AG04450 (cell line): ENCODE measurements around the gene DHX58. TPM values are rescaled to one million over a fixed set of nuclear protein-coding genes. Genes with fewer than 3 reads are reported as not detected.

Experiments used
- CTCF ChIA-PET: fragments of 300-600, 350-600 bp; formaldehyde crosslinking; extraction: SDS; loops from one replicate; lab custom pipeline; 2022; ENCODE audit warnings: antibody characterized with exemption, inconsistent platforms; lab: Charles Lee
- POLR2A ChIA-PET: fragments of 350-600 bp; formaldehyde crosslinking; extraction: SDS; loops from one replicate; lab custom pipeline; 2021; ENCODE audit warnings: antibody characterized with exemption, inconsistent platforms; lab: Yijun Ruan, JAX
- DNase-seq: peaks from one replicate; pipeline ENCODE4 v3.0.0-alpha.2; 2011; ENCODE audit warnings: low read depth, low spot score
- H3K27ac ChIP-seq: one replicate; pipeline ENCODE4 v1.5.1; 2012; ENCODE audit warnings: low read depth, low read length, control low read depth
- H3K27me3 ChIP-seq: one replicate; pipeline ENCODE4 v1.6.0; 2012; ENCODE audit warnings: low read length; ENCODE audit not compliant: control insufficient read depth, insufficient read depth
- H3K4me3 ChIP-seq: 2 replicates; pipeline ENCODE4 v1.5.1; 2011; ENCODE audit warnings: mild to moderate bottlenecking, low read depth, low read length, control low read depth
- H3K9me3 ChIP-seq: 2 replicates; pipeline ENCODE4 v1.5.1; 2012; ENCODE audit warnings: low read length; ENCODE audit not compliant: control insufficient read depth, insufficient read depth
- CTCF ChIP-seq: IDR thresholded peaks from 2 replicates; pipeline ENCODE4 v1.5.1; 2011; ENCODE audit warnings: low read depth, low read length, control low read depth, inconsistent platforms
- polyA plus RNA-seq: library from polyadenylated mRNA; depleted of rRNA; stranded (reverse); fragments of >200 nt; gene quantifications from 2 replicates; pipeline ENCODE4 v1.2.3, GENCODE V29; 2011; rRNA removed

Gene DHX58
- polyA plus RNA-seq, 1 experiment: 2.0 TPM

GRCh38 chr17:42055027-42055426 lies 57.5 kb downstream of the DHX58 start:
- Histone ChIP-seq H3K4me3 (no peak overlapping the region), H3K27me3 (peaks cover 72% of the 10 kb centered on the region), H3K27ac (no peak overlapping the region), H3K9me3 (0 out of 2 replicates have a peak, but pooled peaks cover 4% of the 10 kb centered on the region)
- CTCF ChIA-PET: interaction anchor here (1.0 to 2.9 kb wide), 4 partner anchors 11 to 46 kb away, joined by 3 to 12 read pairs (median 4); partner anchors contain the start of gene NKIRAS2
- no peak for DNase-seq
- TF ChIP-seq CTCF: no peak
- POLR2A ChIA-PET: interaction anchor here (0.9 kb wide), 1 partner anchor 9 kb away, joined by 3 read pairs; no protein-coding TSS in a partner anchor

- no peak overlapping the region for H3K27ac ChIP-seq
- peaks cover 75% of the 10 kb centered on the region for H3K27me3 ChIP-seq
- CTCF ChIA-PET: interaction anchor here (1.0 to 2.9 kb wide), 3 partner anchors 12 to 48 kb away, joined by 3 to 12 read pairs (median 5); no protein-coding TSS in a partner anchor
- POLR2A ChIA-PET: interaction anchor here (0.6 kb wide), 1 partner anchor 67 kb away, joined by 5 read pairs; no protein-coding TSS in a partner anchor
- no peak overlapping the region for H3K4me3 ChIP-seq
- TF ChIP-seq CTCF: no peak
- H3K9me3 ChIP-seq: 0 out of 2 replicates have a peak, but pooled peaks cover 4% of the 10 kb centered on the region
- DNase-seq: no peak
Measured at GRCh38 chr17:42053731-42054500, 58.6 kb downstream of the DHX58 start.

GRCh38 chr17:42052346-42052877 lies 60.1 kb downstream of the DHX58 start:
- TF ChIP-seq CTCF: no peak
- 0 out of 2 replicates have a peak, but pooled peaks cover 4% of the 10 kb centered on the region for H3K9me3 ChIP-seq
- CTCF ChIA-PET: no interaction called here
- H3K27ac ChIP-seq: no peak overlapping the region
- no peak for DNase-seq
- POLR2A ChIA-PET: no interaction called here
- H3K27me3 ChIP-seq: peaks cover 73% of the 10 kb centered on the region
- H3K4me3 ChIP-seq: no peak overlapping the region

GRCh38 chr17:42051645-42052044 lies 60.9 kb downstream of the DHX58 start:
- DNase-seq: no peak
- POLR2A ChIA-PET: no interaction called here
- Histone ChIP-seq H3K27ac (no peak overlapping the region), H3K4me3 (no peak overlapping the region), H3K9me3 (0 out of 2 replicates have a peak, but pooled peaks cover 4% of the 10 kb centered on the region), H3K27me3 (peaks cover 70% of the 10 kb centered on the region)
- CTCF ChIA-PET: interaction anchor here (0.8 to 0.9 kb wide), 2 partner anchors 15 to 27 kb away, joined by 3 to 4 read pairs; no protein-coding TSS in a partner anchor
- TF ChIP-seq CTCF: no peak

Other genes with a start within 250 kb of the DHX58 start
- 7.6 and 9.3 TPM in 2 replicates for gene KLHL11, start 247.3 kb downstream of the DHX58 start, polyA plus RNA-seq
- 161 and 163 TPM in 2 replicates for gene ACLY, start 193.8 kb downstream of the DHX58 start, polyA plus RNA-seq
- gene ODAD4, start 182.1 kb downstream of the DHX58 start, polyA plus RNA-seq: 0.47 and 0.56 TPM in 2 replicates
- gene CNP, start 145.9 kb downstream of the DHX58 start, polyA plus RNA-seq: 53.0 and 85.7 TPM in 2 replicates
- gene DNAJC7, start 95.3 kb downstream of the DHX58 start, polyA plus RNA-seq: 62.0 and 66.4 TPM in 2 replicates
- 46.5 and 51.3 TPM in 2 replicates for gene NKIRAS2, start 92.6 kb downstream of the DHX58 start, polyA plus RNA-seq
- gene C17orf113, start 62.1 kb downstream of the DHX58 start, polyA plus RNA-seq: 0.07 and 0.09 TPM in 2 replicates
- gene ZNF385C, start 14.2 kb downstream of the DHX58 start, polyA plus RNA-seq: not detected in 2 replicates
- 13.6 and 15.5 TPM in 2 replicates for gene KAT2A, start 8.7 kb upstream of the DHX58 start, polyA plus RNA-seq
- gene HSPB9, start 10.1 kb upstream of the DHX58 start, polyA plus RNA-seq: not detected in 2 replicates
- gene RAB5C, start 42.3 kb upstream of the DHX58 start, polyA plus RNA-seq: 134 and 163 TPM in 2 replicates
- gene KCNH4, start 68.4 kb upstream of the DHX58 start, polyA plus RNA-seq: 0.01 and 0.02 TPM in 2 replicates
- not detected in 2 replicates for gene HCRT, start 72.7 kb upstream of the DHX58 start, polyA plus RNA-seq
- 5.1 and 7.0 TPM in 2 replicates for gene GHDC, start 81.8 kb upstream of the DHX58 start, polyA plus RNA-seq
- 31.5 and 34.0 TPM in 2 replicates for gene STAT5B, start 163.7 kb upstream of the DHX58 start, polyA plus RNA-seq
- gene STAT5A, start 175.8 kb upstream of the DHX58 start, polyA plus RNA-seq: 3.9 and 5.3 TPM in 2 replicates